GM18909 (cell line): ENCODE results near the gene C2CD2.
A peak's percentile ranks its signal among the peaks of the same experiment; 100 is the strongest.
"Not testable (repeated sequence)": the region's sequence is repeated elsewhere in the genome, so short reads cannot be mapped to it uniquely, and the experiment has no call there.

Source experiments
- ATAC-seq: cut with Tn5 transposase; IDR thresholded peaks from one replicate; pipeline ENCODE4 v1.9.1; 2021; ENCODE audit warnings: mild to moderate bottlenecking; ENCODE audit not compliant: unreplicated experiment, poor library complexity

Gene C2CD2

DNA sequence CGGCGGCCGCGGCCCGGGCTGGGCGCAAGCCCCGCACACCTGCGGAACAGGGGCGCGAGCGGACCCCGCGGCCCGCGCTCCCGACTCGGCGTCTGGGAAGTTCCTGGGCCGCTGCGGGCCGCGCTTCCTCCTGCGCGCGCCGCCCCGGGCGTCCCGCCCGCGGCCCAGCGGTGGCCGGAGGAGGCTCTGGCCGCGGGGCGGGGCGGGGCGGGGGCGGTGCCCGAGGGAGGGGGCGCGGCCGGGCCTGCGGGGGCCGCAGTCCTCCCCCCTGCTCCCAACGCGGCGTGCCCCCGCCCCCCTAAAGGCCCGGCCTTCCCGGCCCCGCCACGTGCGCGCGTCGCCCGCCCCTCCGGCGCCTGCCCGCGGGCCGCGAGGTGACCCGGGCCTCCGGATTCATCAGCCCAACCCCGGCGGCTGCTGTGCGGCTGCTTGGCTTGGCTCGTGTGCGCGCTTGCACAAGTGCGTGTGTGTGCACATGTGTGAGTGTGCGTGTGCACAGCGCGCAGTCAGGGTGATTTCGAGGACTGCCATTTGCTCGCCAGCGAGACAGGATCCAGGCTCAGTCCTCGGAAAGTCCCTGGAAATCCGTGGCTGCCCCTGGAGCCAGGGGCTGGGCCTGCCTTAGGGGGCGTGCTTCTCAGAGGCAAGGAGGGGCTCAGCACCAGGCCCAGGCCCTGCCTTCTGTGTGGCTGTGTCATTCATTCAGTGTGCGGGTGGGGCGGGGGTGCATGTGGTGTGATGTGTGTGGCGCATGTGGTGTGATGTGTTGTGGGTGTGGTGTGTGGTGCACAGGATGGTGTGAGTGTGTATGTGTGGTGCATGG, at the start of gene C2CD2:
C2CD2 (minus strand) TSS at position 188 of the 823 bp plus-strand sequence. CDS start 370 bp downstream, outside the sequence.
- peak; percentile 57 for ATAC-seq

DNA sequence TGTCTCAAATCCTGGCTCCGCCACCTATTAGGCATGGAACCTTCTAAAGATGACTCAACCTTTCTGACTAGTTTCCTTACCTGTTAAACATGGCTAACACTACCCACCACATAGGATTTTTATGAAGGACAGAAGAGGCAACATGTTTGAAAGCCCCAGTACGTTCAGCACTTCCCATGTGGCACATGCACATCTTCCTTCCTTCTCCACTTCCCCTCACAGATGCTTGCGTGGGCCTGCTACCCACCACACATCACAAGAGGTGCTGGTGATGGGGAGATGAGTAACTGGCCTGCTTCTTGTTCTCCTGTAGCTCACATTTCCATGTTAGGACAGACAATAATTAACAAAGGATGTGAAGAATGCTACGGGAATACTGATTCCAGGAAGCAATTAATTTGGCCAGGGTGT, 49.2 kb upstream of the C2CD2 start:
- no peak for ATAC-seq

DNA sequence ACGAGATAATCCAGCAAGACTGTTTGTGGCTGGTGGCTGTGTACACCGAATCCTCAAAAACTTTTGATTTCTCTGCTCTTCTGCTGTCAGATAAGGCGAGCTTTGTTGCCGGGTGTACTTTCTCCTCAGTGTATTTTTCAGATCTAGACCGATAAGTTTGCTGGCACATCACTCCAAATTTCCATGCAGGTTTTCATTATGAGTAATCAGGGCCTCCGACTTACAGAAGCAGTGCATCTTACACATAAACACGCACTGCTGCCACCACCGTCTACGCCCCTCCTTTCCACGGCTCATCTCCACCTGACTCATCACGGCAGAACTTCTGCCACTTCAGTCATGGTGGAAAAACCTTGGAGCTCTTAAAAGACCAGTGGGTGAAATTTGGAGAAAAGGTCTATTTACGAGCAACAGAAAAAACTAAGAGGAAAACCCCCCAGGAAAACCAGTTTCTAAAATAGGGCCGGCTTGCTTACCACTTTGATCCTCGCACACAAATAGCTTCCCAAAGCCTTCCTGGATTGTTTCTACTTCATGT, 48.7 kb upstream of the C2CD2 start:
- ATAC-seq: peak; percentile 82

DNA sequence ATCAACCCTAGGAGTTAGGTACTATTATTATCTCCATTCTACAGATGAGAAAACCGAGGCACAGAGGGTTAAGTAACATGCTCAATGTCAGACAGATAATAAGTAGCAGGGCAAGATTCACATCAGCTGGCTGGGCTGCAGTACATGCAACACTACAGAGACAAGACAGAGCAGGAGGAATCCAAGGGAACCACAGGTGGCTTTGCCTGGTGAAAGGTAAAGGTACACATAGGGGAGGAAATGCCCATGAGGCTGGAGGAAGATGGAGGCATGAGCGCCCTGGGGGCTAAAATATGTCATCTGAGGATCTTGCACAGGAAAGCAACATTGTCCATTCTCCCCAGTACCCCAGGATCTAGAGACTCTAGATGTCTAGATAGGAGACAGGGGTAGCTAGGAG, 48.0 kb upstream of the C2CD2 start:
- ATAC-seq: no peak

DNA sequence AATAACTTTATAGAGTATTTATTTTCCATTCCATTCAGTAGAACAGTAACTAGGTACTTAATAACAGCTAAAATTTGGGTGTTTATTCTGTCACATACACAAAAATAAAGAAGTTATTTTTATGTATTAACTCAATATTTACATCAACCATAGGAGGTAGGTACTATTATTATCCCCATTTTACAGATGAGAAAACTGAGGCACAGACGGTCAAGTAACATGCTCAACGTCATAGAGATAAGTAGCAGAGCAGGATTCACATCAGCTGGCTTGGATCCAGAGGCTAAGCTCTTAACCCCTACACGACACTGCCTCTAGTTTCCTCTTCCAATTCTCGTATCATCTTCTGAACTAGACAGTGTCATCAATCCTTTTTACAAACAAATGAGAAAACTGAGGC, 47.1 kb upstream of the C2CD2 start:
- no peak for ATAC-seq

DNA sequence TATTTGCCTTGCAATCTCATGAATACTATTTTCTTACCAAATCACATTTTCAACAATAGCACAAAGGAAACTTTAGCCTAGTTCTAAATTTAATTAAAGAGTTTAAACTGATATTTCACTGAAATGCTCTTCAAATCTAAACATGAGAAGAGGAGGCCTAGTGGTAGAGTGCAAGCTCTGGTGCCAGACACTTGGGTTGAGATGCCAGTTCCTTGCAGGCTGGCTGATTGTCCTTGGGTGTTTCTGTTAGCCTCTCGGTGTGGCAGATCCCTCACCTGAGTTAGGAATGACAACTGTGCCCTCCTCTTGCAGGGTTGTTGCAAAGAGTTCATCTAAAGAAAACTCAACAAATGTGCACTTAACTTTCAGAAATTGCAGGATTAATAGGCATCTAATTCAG, 43.8 kb upstream of the C2CD2 start:
- no peak for ATAC-seq

DNA sequence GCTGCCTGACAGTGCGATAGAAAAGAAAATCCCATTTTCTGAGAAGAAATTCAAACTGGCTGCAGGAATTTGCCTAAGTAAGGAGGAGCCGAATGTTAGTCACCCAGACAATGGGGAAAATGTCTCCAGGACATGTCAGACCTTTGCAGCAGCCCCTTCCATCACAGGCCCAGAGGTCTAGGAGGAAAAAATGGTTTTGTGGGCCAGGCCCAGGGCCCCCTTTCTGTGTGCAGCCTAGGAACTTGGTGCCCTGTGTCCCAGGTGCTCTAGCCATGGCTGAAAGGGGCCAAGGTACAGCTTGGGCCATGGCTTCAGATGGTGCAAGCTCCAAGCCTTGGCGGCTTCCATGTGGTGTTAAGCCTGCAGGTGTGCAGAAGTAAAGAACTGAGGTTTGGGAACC, 41.8 kb upstream of the C2CD2 start:
- ATAC-seq: no peak

DNA sequence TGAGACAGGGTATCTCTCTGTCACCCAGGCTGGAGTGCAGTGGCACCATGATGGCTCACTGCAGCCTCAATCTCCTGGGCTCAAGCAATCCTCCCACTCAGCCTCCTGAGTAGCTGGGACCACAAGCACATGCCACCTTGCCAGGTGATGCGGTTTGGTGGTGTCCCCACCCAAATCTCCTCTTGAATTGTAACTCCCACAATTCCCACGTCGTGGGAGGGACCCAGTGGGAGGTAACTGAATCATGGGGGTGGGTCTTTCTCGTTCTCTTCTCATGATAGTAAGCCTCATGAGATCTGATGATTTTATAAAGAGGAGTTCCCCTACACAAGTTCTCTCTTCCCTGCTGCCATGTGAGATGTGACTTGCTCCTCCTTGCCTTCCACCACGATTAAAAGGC, 40.8 kb upstream of the C2CD2 start:
- ATAC-seq: not testable (repeated sequence)

DNA sequence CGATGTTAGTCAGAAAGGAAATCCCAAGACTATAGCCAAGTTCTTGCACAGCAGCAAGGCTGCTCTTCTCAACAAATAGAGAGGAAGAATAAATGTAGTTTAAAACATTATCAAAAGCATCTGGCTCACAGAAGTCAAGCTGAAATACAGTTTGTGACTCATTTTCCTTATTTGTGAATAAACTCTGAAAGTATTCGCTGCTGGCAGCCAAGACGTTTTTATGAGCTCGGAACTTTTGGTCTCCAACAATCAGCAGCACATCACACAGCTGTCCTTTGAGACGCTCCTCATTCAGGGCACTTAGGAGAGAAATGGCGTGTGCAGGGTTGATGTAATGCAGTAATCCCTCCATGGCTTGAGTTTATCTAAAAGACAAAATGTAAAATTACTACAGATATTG, 39.9 kb upstream of the C2CD2 start:
- no peak for ATAC-seq

DNA sequence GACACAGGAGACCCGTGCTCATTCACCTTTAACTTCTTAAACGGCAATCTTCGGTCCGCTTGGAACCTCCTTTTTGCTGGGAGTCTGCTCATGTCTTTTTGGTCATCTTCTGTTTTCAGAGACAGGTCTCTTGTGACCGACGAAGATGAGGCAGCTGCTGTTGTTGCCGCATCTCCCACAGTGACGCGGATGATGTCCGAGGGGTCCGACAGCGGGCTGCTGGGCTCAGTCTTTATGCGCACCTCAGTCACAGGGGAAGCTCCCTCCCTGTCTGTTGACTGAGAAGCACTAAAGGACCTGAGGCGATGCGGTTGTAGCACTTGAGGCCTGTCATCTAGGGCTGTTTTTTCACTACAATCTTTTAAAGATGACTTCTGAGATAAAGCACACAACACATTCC, 38.8 kb upstream of the C2CD2 start:
- no peak for ATAC-seq

DNA sequence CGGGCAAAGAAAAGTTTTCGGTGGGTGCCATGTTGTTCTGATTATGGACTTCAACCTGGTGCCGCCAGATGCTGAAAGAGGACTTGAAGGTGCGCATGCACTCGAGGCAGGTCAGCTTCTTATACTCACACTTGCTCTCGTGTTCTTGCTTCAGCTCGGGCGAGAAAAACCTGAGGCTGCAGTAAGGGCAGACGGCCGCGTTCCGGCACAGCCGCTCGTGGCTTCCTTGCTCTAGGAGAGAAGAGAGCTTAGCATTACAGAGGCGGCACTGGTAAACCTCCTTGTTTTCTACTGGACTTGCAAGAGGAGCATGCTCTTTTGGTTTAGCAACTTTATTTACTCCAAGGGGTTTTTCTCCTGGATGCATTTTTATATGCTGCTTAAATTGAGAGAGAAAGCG, 37.8 kb upstream of the C2CD2 start:
- no peak for ATAC-seq

DNA sequence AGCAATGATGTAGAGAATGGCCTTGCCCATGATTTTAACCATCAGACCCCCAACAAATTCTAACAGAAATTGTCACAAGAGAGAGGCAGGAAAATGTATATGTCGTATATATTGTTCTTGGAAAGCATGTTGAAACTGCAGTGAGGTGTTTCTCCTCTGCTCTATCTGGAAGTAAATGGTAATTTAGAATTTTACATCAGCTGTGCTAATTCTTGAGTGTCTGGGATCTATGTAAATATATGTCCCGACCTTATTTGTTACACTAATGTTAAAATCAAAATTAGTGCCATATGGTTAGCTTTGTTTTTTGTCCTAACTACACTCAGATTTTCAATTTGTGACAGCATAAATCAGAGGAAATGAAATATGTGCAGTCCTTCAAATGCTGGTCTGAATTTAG, 35.9 kb upstream of the C2CD2 start:
- no peak for ATAC-seq

DNA sequence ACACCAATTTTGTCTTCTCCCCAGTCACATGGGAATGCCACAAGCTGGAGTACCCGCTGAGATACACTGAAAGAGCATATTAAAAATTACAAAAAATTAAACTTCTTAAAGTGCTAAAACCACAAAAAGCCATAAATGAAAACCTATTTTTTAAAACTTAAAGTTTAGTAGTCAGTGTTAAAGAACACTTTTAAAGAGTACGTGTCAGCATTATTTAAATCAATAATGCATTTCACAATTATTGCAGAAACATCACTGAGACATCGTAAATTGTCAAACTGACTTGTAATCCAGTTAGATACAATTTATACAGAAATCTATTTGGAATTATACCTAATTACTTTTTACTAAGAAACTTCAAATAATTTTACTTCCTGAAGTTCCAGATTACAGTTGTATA, 33.5 kb upstream of the C2CD2 start:
- ATAC-seq: no peak

DNA sequence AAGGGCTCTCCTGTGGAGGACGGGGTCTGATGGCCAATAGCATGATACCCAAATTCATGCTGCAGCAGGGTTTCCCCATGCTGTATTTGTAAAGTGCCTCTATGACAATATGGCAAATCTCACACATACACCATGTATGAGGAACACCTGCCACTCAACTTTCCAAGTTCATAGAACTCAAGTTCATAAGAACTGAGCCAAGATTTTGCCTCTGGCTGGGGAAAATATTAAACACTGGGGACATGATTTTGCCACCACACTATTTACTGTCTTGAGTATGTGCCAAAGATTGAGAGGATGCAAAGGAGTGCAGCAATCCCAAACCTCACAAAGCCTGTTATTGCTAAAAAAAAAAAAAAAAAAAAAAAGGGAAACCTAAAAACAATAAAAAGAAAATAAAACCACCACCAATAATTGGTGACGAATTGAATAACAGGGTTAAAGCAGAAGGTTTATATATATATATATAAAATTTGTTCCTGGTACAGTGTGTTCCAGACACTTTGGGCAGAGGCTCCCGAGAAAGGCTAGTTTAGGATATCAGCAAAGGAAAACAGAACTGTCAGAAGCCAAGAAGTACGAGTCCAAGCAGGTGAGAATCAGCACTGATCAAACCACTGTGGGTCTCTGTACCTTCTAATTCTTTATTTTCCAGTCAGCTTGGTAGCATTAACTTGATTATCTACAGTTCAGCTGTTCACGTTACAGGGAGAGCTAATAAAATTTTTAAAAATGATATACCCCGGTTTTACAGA, 32.0 kb upstream of the C2CD2 start:
- no peak for ATAC-seq

DNA sequence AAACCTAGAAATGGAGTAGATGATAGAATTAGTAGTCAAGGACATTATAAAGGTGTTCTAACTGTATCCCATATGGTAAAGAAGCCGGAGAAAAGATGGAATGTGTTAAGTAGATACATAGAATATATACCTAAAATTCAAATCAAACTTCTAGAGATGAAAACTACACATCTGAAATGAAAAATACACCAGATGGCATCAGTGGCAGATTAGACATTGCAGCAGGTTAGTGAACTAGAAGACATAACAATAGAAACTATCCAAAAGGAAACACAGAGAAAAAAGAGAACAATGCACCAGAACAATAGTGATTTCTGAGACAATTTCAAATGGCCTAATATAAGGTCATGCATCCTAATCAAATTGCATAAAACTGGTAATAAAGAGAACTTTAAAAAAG, 29.4 kb upstream of the C2CD2 start:
- ATAC-seq: no peak

DNA sequence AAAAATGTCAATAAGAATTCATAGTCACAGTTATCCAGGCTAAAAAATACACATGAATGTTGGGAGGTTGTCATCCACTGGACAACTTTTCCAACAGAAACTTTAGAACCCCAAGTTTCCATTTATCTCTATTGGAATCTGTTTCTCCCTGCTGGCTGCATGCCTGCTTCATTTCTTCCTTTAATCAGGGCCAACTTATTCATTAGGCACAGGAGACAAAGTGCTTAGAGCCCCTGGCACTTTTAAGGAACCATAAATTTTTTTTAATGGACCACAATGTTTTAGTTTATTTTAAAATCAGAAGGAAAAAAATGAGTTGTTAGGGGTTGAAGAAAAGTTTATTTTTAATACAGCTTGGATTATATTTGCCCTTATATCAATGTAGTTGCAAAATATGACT, 26.7 kb upstream of the C2CD2 start:
- no peak for ATAC-seq

DNA sequence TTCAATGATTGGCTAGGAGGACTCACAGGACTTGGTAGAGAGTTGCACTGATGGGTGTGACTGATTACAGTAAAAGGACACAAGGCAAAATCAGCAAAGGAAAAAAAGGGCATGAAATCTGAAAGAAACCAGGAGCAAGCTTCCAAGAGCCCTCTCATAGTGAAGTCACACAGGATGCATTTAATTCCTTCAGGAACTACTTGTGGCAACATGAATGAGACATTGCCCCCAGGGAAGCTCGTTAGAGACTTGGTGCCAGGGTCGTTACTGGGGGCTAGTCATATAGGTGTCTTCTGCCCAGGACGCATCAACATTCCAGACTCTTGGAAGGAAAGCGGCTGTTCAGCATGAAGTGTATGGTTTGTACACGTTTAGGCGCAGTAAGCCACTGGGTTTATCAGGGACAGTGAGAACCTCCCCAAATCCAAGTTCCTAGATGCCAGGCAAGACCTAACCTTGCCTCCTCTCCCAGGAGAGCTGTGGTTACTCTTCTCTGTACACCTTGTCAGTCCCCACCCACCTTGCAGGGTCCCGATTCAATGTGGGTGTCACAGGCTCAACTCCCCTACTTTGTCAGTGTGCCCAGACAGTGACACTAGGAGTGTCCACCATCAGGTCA, 26.0 kb upstream of the C2CD2 start:
- ATAC-seq: no peak

DNA sequence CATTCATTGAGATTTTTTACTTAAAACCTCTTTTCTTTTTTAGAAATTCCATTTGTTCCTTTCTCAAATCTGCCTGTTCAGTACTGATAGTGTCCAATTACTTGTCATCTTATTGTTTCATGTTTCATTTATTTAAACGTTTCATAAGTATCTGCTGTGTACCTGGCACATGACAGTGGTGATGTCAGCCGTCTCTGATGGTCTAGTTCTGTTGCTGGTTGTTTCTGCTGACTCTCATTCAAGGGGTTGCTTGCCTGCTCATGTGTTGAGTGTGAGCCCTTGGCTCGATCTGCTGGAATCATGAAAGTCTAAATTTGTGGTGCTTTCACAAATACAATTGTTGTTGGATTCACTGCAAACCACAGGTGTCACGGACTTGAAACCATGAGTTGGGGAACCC, 25.5 kb upstream of the C2CD2 start:
- ATAC-seq: no peak

DNA sequence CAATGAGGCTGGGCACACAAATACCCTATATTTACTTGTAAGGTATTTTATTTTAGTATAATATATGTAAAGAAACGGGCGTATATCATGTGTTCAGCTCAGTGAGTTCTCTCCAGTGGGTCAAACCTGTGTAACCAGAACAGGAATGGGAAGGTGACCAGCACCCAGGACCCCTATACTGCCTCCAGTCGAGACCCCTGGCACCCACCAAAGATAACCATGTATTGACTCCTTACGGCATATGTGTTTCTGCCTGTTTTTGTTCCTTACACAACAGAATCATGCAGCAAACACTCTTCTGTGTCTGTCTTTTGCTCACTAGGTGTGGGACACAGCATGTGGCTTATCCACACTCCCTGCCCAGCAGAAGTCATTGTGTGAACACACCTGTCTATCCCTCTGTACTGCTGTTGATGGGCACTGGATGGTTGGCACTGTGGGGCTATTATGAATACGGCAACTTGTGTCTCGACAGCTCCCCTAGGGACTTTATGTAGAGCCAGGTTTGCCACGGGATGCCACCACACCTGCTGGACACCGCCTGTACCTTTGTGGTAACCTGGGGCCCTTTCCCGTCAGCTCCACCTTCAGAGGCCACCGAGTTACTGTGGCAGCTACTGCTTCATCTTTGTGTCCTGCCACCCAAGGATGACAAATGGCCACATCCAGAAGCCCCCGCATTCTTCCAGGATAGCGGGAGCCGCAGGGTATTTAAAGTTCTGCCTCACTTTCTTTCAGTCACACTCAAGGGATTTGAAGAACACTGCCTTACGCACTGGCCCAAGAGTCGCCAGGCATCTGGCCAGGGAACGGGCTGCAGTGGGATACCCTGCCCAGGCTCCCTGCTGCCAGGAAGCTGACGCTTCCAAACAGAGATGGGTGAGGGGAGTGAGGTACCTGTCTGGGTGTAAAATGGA, 23.5 kb upstream of the C2CD2 start:
- no peak for ATAC-seq

DNA sequence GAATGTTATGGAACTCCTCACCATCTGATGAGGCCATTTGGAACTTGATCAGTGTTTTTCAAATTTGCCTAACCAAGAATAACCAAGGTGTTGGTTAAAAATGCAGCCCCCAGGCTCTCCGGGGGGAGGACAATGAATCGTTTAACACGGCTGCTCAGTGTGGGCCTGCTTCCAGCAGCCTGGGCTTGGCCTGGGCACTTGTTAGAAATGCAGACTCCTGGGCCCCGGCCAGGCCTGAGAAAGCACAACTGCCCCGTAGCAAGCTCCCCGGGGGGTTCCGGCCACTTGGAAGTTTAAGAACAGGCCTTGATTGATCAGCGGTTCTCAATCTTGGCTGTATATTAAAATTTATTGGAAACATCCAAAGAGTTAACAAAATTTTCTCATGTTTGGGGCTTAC, 22.8 kb upstream of the C2CD2 start:
- no peak for ATAC-seq
